Trophoblast cell (in vitro differentiated cells and primary cell): ENCODE results near the gene MME.
A peak's percentile ranks its signal among the peaks of the same experiment; 100 is the strongest.
"Not testable (repeated sequence)": the region's sequence is repeated elsewhere in the genome, so short reads cannot be mapped to it uniquely, and the experiment has no call there.

ENCODE experiments used
- DNase-seq, 2 donors: peaks; one replicate each; pipeline ENCODE4 v3.0.0-alpha.2; 2016
- H2AFZ ChIP-seq: 2 replicates; pipeline ENCODE4 v1.6.1; 2013; ENCODE audit warnings: low read length, moderate library complexity, mild to moderate bottlenecking; ENCODE audit not compliant: insufficient read depth, poor library complexity
- H2AK5ac ChIP-seq: 2 replicates; pipeline ENCODE4 v1.6.1; 2013; ENCODE audit warnings: mild to moderate bottlenecking, low read length
- H2BK120ac ChIP-seq: 2 replicates; pipeline ENCODE4 v1.6.1; 2013; ENCODE audit warnings: low read length, mild to moderate bottlenecking, moderate library complexity; ENCODE audit not compliant: insufficient read depth, poor library complexity
- H2BK12ac ChIP-seq: 2 replicates; pipeline ENCODE4 v1.6.1; 2013; ENCODE audit warnings: mild to moderate bottlenecking, low read length, moderate library complexity
- H2BK5ac ChIP-seq: 2 replicates; pipeline ENCODE4 v1.6.1; 2013; ENCODE audit warnings: low read length, low read depth, moderate library complexity, mild to moderate bottlenecking; ENCODE audit not compliant: poor library complexity
- H3K14ac ChIP-seq: 2 replicates; pipeline ENCODE4 v1.6.1; 2013; ENCODE audit warnings: mild to moderate bottlenecking, low read length
- H3K18ac ChIP-seq: 2 replicates; pipeline ENCODE4 v1.6.1; 2013; ENCODE audit warnings: mild to moderate bottlenecking, low read length
- H3K23ac ChIP-seq: 2 replicates; pipeline ENCODE4 v1.6.1; 2013; ENCODE audit warnings: low read length
- H3K27ac ChIP-seq: 2 replicates; pipeline ENCODE4 v1.5.1; 2013; ENCODE audit warnings: low read depth, mild to moderate bottlenecking, inconsistent platforms, low read length, moderate library complexity
- H3K27me3 ChIP-seq: 2 replicates; pipeline ENCODE4 v1.6.1; 2013; ENCODE audit warnings: inconsistent platforms, mild to moderate bottlenecking, low read length, moderate library complexity; ENCODE audit not compliant: insufficient read depth
- H3K36me3 ChIP-seq, 2 experiments: 1 replicate in 1 of 2; 2 replicates in 1 of 2; pipeline ENCODE4 v1.6.1; 2013; ENCODE audit warnings: low read length in 2 of 2, mild to moderate bottlenecking in 2 of 2, moderate library complexity in 1 of 2; ENCODE audit not compliant: insufficient read depth in 2 of 2, control insufficient read depth in 1 of 2
- H3K4ac ChIP-seq: 2 replicates; pipeline ENCODE4 v1.6.1; 2013; ENCODE audit warnings: low read depth, mild to moderate bottlenecking, low read length, moderate library complexity
- H3K4me1 ChIP-seq, 2 experiments: 1 replicate in 1 of 2; 2 replicates in 1 of 2; pipeline ENCODE4 v1.6.1; 2013; ENCODE audit warnings: low read length in 2 of 2, mild to moderate bottlenecking in 2 of 2, moderate library complexity in 1 of 2; ENCODE audit not compliant: insufficient read depth in 2 of 2, control insufficient read depth in 1 of 2
- H3K4me2 ChIP-seq: 2 replicates; pipeline ENCODE4 v1.6.1; 2013; ENCODE audit warnings: inconsistent platforms, mild to moderate bottlenecking, low read length, moderate library complexity
- H3K4me3 ChIP-seq: 2 replicates; pipeline ENCODE4 v1.5.1; 2013; ENCODE audit warnings: mild to moderate bottlenecking, low read depth, low read length, inconsistent platforms
- H3K79me1 ChIP-seq: one replicate; pipeline ENCODE4 v1.6.1; 2013; ENCODE audit warnings: low read length
- H3K79me2 ChIP-seq: 2 replicates; pipeline ENCODE4 v1.6.1; 2013; ENCODE audit warnings: low read length, mild to moderate bottlenecking; ENCODE audit not compliant: control insufficient read depth, insufficient read depth, poor library complexity
- H3K9ac ChIP-seq: 2 replicates; pipeline ENCODE4 v1.6.1; 2013; ENCODE audit warnings: mild to moderate bottlenecking, low read length
- H3K9me3 ChIP-seq: 2 replicates; pipeline ENCODE4 v1.6.1; 2013; ENCODE audit warnings: low read depth, mild to moderate bottlenecking, control low read depth, inconsistent platforms, low read length; ENCODE audit not compliant: insufficient read depth
- H4K12ac ChIP-seq: 2 replicates; pipeline ENCODE4 v1.6.1; 2013; ENCODE audit warnings: low read depth, mild to moderate bottlenecking, low read length, moderate library complexity
- H4K8ac ChIP-seq: 2 replicates; pipeline ENCODE4 v1.6.1; 2013; ENCODE audit warnings: low read depth, mild to moderate bottlenecking, low read length, moderate library complexity
- H4K91ac ChIP-seq: one replicate; pipeline ENCODE4 v1.6.1; 2013; ENCODE audit warnings: low read depth, mild to moderate bottlenecking, low read length, moderate library complexity
- WGBS: extraction: QIAGEN DNeasy Blood & Tissue Kit; methylation state at CpG from one replicate; pipeline ENCODE4 v1.1.7; 2013; ENCODE audit warnings: missing lambda C conversion rate; ENCODE audit not compliant: insufficient read length, insufficient coverage; ENCODE audit errors: extremely low coverage; 5-methylcytosine and 5-hydroxymethylcytosine counted together

MME gene

DNA sequence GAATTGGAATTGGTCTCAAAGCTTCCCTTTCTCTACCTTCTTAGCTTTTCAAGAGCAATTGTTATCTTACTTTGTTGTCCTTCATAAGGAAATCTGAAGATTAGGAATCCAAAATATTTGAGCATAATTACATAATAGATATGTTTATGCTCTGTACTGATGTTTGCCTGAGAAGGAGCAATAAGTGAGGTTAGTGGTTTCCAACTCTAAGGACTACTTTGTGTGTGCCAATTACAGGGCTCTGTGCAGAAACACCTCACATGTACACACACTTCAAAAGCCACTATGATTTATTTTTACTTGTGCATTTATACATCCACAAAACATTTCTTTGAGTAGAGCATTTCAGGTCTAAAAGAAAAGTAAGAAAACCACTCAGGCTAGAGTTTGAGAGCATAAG lies 49.9 kb downstream of the MME start:
- H4K8ac ChIP-seq, result no peak overlapping the region
- no peaks in the 10 kb centered on the region for H3K27me3 ChIP-seq
- no peak overlapping the region for H3K23ac ChIP-seq
- H2BK120ac ChIP-seq, result peak overlapping the region; percentile 63
- no peak overlapping the region for H3K4me2 ChIP-seq
- H3K14ac ChIP-seq, result no peak overlapping the region
- no peaks in the 10 kb centered on the region for H3K4me1 ChIP-seq
- H3K4me3 ChIP-seq, result no peak overlapping the region
- no peak overlapping the region for H2BK5ac ChIP-seq
- H3K9me3 ChIP-seq, result no peaks in the 10 kb centered on the region
- no peak overlapping the region for H2AK5ac ChIP-seq
- H3K27ac ChIP-seq, result no peak overlapping the region
- H3K36me3 ChIP-seq, result peaks cover 0 to 2% of the 10 kb centered on the region in 2 experiments
- H4K12ac ChIP-seq, result no peak overlapping the region
- no peaks in the 10 kb centered on the region for H3K79me2 ChIP-seq
- no peak overlapping the region for H2BK12ac ChIP-seq
- H3K79me1 ChIP-seq, result peaks cover 4% of the 10 kb centered on the region
- H3K18ac ChIP-seq, result no peak overlapping the region
- no peak overlapping the region for H4K91ac ChIP-seq
- no peak overlapping the region for H2AFZ ChIP-seq
- DNase-seq, result no peak
- H3K9ac ChIP-seq, result no peak overlapping the region
- no peak overlapping the region for H3K4ac ChIP-seq

DNA sequence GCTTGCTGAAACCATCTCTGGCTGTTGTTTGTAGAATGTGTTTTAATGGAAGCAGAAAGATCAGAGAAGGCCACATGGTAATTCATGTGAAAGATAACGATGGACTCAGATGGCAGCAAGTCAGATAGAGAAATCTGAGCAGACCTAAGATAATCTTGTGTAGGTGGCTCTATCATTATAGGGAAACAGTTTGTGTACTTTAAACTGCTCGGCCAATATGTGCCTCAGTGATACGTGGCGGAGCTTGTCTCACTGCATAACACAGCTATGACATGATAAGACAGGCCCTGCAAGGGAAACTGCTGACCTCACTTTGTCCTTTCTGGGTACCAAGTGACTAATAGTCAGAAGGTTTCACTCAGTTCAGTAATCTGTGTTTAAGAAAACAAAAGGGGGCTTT lies 51.0 kb downstream of the MME start:
- H2BK12ac ChIP-seq, result no peak overlapping the region
- H3K9ac ChIP-seq, result no peak overlapping the region
- H3K27me3 ChIP-seq, result no peaks in the 10 kb centered on the region
- no peak overlapping the region for H3K18ac ChIP-seq
- H3K14ac ChIP-seq, result no peak overlapping the region
- H2AFZ ChIP-seq, result no peak overlapping the region
- H3K79me1 ChIP-seq, result peaks cover 4% of the 10 kb centered on the region
- H2AK5ac ChIP-seq, result no peak overlapping the region
- DNase-seq, result peak; percentile 46 to 63
- no peak overlapping the region for H3K4ac ChIP-seq
- H4K91ac ChIP-seq, result no peak overlapping the region
- H4K12ac ChIP-seq, result no peak overlapping the region
- H2BK120ac ChIP-seq, result no peak overlapping the region
- H3K4me2 ChIP-seq, result no peak overlapping the region
- no peak overlapping the region for H2BK5ac ChIP-seq
- WGBS, result no CpG with 5 or more reads among the region's 4 CpGs
- H3K23ac ChIP-seq, result no peak overlapping the region
- H3K9me3 ChIP-seq, result no peaks in the 10 kb centered on the region
- no peak overlapping the region for H3K27ac ChIP-seq
- peaks cover 0 to 2% of the 10 kb centered on the region in 2 experiments for H3K36me3 ChIP-seq
- H3K4me3 ChIP-seq, result no peak overlapping the region
- no peaks in the 10 kb centered on the region for H3K4me1 ChIP-seq
- no peaks in the 10 kb centered on the region for H3K79me2 ChIP-seq
- H4K8ac ChIP-seq, result no peak overlapping the region

DNA sequence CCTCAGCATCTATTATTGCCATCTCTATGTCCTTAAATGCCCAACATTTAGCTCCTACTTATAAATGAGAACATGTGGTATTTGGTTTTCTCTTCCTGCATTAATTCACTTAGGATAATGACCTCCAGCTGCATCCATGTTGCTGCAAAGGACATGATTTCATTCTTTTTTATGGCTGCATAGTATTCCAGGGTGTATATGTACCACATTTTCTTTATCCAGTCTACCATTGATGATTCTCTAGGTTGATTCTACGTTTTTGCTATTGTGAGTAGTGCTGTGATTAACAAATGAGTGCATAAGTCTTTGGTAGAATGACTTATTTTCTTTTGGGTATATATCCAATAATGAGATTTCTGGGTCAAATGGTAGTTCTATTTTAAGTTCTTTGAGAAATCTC lies 54.2 kb downstream of the MME start:
- not testable (repeated sequence) for H3K79me1 ChIP-seq, H4K91ac ChIP-seq, H3K36me3 ChIP-seq, H4K8ac ChIP-seq, H4K12ac ChIP-seq, H3K14ac ChIP-seq, H3K23ac ChIP-seq, H3K9ac ChIP-seq, H2BK5ac ChIP-seq, H2BK12ac ChIP-seq, H3K27ac ChIP-seq, H2AK5ac ChIP-seq, DNase-seq, H3K79me2 ChIP-seq, H3K4me3 ChIP-seq, H2BK120ac ChIP-seq, H3K18ac ChIP-seq, H3K4me2 ChIP-seq, H3K4ac ChIP-seq, H3K27me3 ChIP-seq, H3K4me1 ChIP-seq, H3K9me3 ChIP-seq, H2AFZ ChIP-seq
- WGBS, result no CpG with 5 or more reads among the region's 1 CpG

DNA sequence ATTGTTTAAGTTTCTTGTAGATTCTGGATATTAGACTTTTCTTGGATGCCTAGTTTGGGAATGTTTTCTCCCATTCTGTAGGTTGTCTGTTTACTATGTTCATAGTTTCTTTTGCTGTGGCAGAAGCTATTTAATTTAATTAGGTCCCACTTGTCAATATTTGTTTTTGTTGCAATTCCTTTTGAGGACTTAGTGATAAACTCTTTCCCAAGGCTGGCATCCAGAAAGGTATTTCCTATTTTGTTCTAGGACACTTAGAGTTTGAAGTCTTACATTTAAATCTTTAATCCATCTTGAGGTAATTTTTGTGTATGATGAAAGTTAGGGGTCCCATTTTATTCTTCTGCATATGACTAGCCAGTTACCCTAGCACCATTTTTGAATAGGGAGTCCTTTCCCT lies 54.9 kb downstream of the MME start:
- Histone ChIP-seq H3K18ac (no peak overlapping the region), H2BK120ac (no peak overlapping the region), H3K36me3 (peaks cover 0 to 2% of the 10 kb centered on the region in 2 experiments), H3K9me3 (no peaks in the 10 kb centered on the region), H3K9ac (no peak overlapping the region), H3K4me1 (no peaks in the 10 kb centered on the region), H2AFZ (no peak overlapping the region), H4K12ac (no peak overlapping the region), H3K4ac (no peak overlapping the region), H3K4me3 (no peak overlapping the region), H3K79me2 (no peaks in the 10 kb centered on the region), H3K27me3 (no peaks in the 10 kb centered on the region), H2AK5ac (no peak overlapping the region), H2BK5ac (no peak overlapping the region), H3K27ac (no peak overlapping the region), H4K8ac (no peak overlapping the region), H2BK12ac (no peak overlapping the region), H3K23ac (no peak overlapping the region), H4K91ac (no peak overlapping the region), H3K79me1 (peaks cover 4% of the 10 kb centered on the region), H3K14ac (no peak overlapping the region), H3K4me2 (no peak overlapping the region)
- no peak for DNase-seq

DNA sequence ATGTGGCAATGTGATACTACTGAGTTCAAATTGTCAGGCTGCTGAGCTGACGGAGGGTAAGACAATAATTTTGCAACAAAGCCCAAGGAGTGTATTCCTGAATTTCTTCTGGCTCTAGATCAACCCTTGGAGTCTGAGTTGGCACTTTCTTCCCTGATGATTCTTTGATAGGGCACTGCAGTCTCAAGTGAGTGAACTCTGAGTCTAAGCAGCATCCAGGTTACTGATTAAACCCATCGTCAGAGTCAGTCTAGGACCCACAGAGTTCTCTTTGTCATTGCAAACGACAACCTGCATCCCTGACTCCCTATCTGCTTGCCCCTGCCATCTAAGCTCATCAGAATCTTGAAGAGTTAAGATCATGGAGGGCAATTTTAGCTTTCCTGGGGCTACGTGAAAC lies 58.6 kb downstream of the MME start:
- Histone ChIP-seq H2AFZ (no peak overlapping the region), H3K4me2 (no peak overlapping the region), H2BK120ac (no peak overlapping the region), H3K79me2 (no peaks in the 10 kb centered on the region), H3K4ac (no peak overlapping the region), H2BK12ac (no peak overlapping the region), H3K9ac (no peak overlapping the region), H3K4me3 (no peak overlapping the region), H2AK5ac (no peak overlapping the region), H3K4me1 (no peaks in the 10 kb centered on the region), H3K14ac (no peak overlapping the region), H3K18ac (no peak overlapping the region), H2BK5ac (no peak overlapping the region), H3K27ac (no peak overlapping the region), H3K27me3 (no peaks in the 10 kb centered on the region), H4K12ac (no peak overlapping the region), H3K79me1 (no peaks in the 10 kb centered on the region), H3K9me3 (no peaks in the 10 kb centered on the region), H3K36me3 (no peaks in the 10 kb centered on the region), H3K23ac (no peak overlapping the region), H4K91ac (no peak overlapping the region), H4K8ac (no peak overlapping the region)
- DNase-seq, result no peak
- no CpG with 5 or more reads among the region's 4 CpGs for WGBS
